Liver (tissue), 9 donors: ENCODE measurements around the gene ZACN. TPM values are rescaled to one million over a fixed set of nuclear protein-coding genes. Genes with fewer than 3 reads are reported as not detected.

Experiments used
- DNase-seq: peaks from one replicate; pipeline ENCODE4 v3.0.0-alpha.2; 2017; ENCODE audit warnings: low spot score
- H3K27ac ChIP-seq, 2 donors: one replicate each; pipeline ENCODE4 v1.7.0; 2013; ENCODE audit warnings: inconsistent platforms in 2 of 2, low read length in 2 of 2, control low read depth in 1 of 2, low read depth in 1 of 2, mild to moderate bottlenecking in 1 of 2
- H3K27me3 ChIP-seq, 4 donors: one replicate each; pipeline versions ENCODE4 v1.6.1 to v1.7.0; 2013; ENCODE audit warnings: low read length in 3 of 4, inconsistent platforms in 1 of 4, mild to moderate bottlenecking in 1 of 4, moderate library complexity in 1 of 4; ENCODE audit not compliant: control insufficient read depth in 4 of 4, insufficient read depth in 4 of 4
- H3K36me3 ChIP-seq, 4 donors: one replicate each; pipeline versions ENCODE4 v1.6.1 to v1.7.0; 2013; ENCODE audit warnings: low read length in 3 of 4, mild to moderate bottlenecking in 3 of 4, low read depth in 1 of 4, moderate library complexity in 1 of 4; ENCODE audit not compliant: control insufficient read depth in 4 of 4, insufficient read depth in 3 of 4
- H3K4me1 ChIP-seq, 4 donors: one replicate each; pipeline versions ENCODE4 v1.6.1 to v1.7.0; 2013; ENCODE audit warnings: low read length in 3 of 4, mild to moderate bottlenecking in 3 of 4, moderate library complexity in 1 of 4; ENCODE audit not compliant: control insufficient read depth in 4 of 4, insufficient read depth in 4 of 4
- H3K4me3 ChIP-seq, 3 donors: one replicate each; pipeline versions ENCODE4 v1.6.1 to v1.7.0; 2013; ENCODE audit warnings: low read length in 3 of 3, control low read depth in 1 of 3, low read depth in 1 of 3, mild to moderate bottlenecking in 1 of 3
- H3K9ac ChIP-seq, 2 donors: one replicate each; pipeline ENCODE4 v1.7.0; 2013; ENCODE audit warnings: low read length in 2 of 2, mild to moderate bottlenecking in 2 of 2, moderate library complexity in 2 of 2, control low read depth in 1 of 2, low read depth in 1 of 2
- H3K9me3 ChIP-seq, 4 donors: one replicate each; pipeline versions ENCODE4 v1.6.1 to v1.7.0; 2013; ENCODE audit warnings: low read length in 3 of 4; ENCODE audit not compliant: control insufficient read depth in 4 of 4
- EGR1 ChIP-seq, 2 donors: IDR thresholded peaks; 2 replicates each; pipeline ENCODE4 v1.6.1; 2016 to 2018; ENCODE audit warnings: antibody characterized with exemption in 2 of 2, low read depth in 2 of 2
- GABPA ChIP-seq, 2 donors: IDR thresholded peaks in 1 of 2; conservative IDR thresholded peaks in 1 of 2; 2 replicates each; pipeline ENCODE4 v1.6.1; 2016; ENCODE audit warnings: antibody characterized with exemption in 2 of 2, mild to moderate bottlenecking in 1 of 2, moderate library complexity in 1 of 2
- HNF4A ChIP-seq, 2 donors: conservative IDR thresholded peaks; 2 replicates each; pipeline ENCODE4 v1.6.1; 2016; ENCODE audit warnings: antibody characterized with exemption in 2 of 2, mild to moderate bottlenecking in 2 of 2
- RAD21 ChIP-seq, 2 donors: IDR thresholded peaks; 2 replicates each; pipeline ENCODE4 v1.6.1; 2016; ENCODE audit warnings: antibody characterized with exemption in 2 of 2, mild to moderate bottlenecking in 2 of 2
- SP1 ChIP-seq: IDR thresholded peaks from 2 replicates; pipeline ENCODE4 v1.6.1; 2018; ENCODE audit warnings: antibody characterized with exemption, mild to moderate bottlenecking
- YY1 ChIP-seq: IDR thresholded peaks from 2 replicates; pipeline ENCODE4 v1.6.1; 2016; ENCODE audit warnings: antibody characterized with exemption, mild to moderate bottlenecking
- WGBS: extraction: QIAGEN DNeasy Blood & Tissue Kit; methylation state at CpG from one replicate; pipeline ENCODE4 v1.1.7; 2013; 5-methylcytosine and 5-hydroxymethylcytosine counted together
- polyA plus RNA-seq, 2 donors: library from polyadenylated mRNA; stranded (reverse) in 1 of 2; unstranded in 1 of 2; fragments of 200-250 nt in 1 of 2; fragments of >200 nt in 1 of 2; fragmentation: Nextera tagmentation in 1 of 2; extraction: Ambion mirVana in 1 of 2; gene quantifications; one replicate each; pipeline versions ENCODE4 v1.2.1 to v1.2.3, GENCODE V29; 2013 to 2015
- total RNA-seq, 2 donors: library from RNA; depleted of rRNA; stranded (reverse); fragments of >200 nt; gene quantifications; one replicate each; pipeline ENCODE4 v1.2.3, GENCODE V29; 2014
- TF ChIP-seq, protein P1 (sequence below): IDR thresholded peaks from 2 replicates; pipeline ENCODE4 v1.6.1; 2016; ENCODE audit warnings: antibody characterized with exemption
- TF ChIP-seq, protein P2 (sequence below): IDR thresholded peaks from 2 replicates; pipeline ENCODE4 v1.6.1; 2016; ENCODE audit warnings: antibody characterized with exemption, mild to moderate bottlenecking
- TF ChIP-seq, protein P3 (sequence below): fragments of 150-350 bp; IDR thresholded peaks from 2 replicates; pipeline ENCODE4 v1.5.1; 2017; ENCODE audit warnings: improper control_type of control experiment, low read depth, low read length; ENCODE audit not compliant: missing input control
- donor health status: healthy.
- donor health status: healthy.
- donor health status: healthy.
- donor health status: healthy.
- donor health status: healthy.

ZACN gene
- total and polyA plus RNA-seq, 4 donors: 0.35 to 1.9 TPM; not detected in 2

DNA sequence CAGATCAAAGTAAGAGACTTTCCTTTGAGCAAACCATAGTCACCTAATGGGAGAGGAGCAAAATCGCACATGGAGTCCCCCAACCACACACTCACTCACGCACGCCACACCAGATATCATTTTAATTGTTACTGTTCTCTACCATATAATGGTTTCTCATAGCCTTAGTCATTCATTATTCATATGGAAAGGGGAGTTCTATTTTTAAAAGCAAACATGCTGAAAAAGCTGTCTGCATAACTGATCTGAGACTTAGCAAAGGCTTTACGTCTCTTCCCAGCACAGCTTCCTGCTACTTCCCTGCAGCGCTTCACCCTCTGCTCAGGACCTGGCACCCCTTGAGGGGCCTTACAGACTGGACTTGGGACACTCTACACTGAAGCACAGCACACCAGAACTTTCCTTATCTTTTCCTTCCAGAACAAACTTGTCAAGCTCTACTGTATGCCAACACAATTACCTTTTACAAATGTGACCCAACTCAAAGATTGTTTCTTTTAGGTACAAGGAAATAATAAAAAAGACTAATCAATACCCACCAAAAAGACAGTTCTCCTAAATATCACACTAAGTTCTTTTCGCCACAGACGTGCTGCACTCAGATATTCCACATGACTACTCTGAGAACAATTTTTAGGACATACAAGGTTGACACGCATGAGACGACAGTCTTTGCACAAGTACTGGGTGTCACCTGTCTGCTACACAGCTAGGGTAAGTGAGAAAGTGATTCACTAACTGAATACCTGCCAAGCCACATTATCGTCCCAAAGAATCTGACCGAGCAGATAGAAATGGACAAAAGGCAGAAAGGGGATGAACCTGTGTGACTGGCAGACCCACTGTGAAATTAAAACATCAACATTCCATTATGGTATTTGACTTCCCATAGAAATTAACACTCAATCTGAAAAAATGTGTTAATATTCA is 28.2 kb upstream of the ZACN start:
- no peak for DNase-seq
- H3K9ac ChIP-seq: no peak overlapping the region
- H3K4me1 ChIP-seq: no peaks in the 10 kb centered on the region
- TF ChIP-seq, protein P1, sequence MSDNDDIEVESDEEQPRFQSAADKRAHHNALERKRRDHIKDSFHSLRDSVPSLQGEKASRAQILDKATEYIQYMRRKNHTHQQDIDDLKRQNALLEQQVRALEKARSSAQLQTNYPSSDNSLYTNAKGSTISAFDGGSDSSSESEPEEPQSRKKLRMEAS: no peak
- TF ChIP-seq EGR1 (IDR thresholded peaks at IDR 0.05; ENCODE audit: low read depth in 2 of 2) (no peak), GABPA (IDR thresholded peaks at IDR 0.05 in 1 of 2, conservative IDR thresholded peaks at IDR 0.05 in 1 of 2) (no peak), HNF4A (conservative IDR thresholded peaks at IDR 0.05) (no peak), RAD21 (IDR thresholded peaks at IDR 0.05) (no peak), YY1 (no peak), SP1 (no peak)
- TF ChIP-seq, protein P2, sequence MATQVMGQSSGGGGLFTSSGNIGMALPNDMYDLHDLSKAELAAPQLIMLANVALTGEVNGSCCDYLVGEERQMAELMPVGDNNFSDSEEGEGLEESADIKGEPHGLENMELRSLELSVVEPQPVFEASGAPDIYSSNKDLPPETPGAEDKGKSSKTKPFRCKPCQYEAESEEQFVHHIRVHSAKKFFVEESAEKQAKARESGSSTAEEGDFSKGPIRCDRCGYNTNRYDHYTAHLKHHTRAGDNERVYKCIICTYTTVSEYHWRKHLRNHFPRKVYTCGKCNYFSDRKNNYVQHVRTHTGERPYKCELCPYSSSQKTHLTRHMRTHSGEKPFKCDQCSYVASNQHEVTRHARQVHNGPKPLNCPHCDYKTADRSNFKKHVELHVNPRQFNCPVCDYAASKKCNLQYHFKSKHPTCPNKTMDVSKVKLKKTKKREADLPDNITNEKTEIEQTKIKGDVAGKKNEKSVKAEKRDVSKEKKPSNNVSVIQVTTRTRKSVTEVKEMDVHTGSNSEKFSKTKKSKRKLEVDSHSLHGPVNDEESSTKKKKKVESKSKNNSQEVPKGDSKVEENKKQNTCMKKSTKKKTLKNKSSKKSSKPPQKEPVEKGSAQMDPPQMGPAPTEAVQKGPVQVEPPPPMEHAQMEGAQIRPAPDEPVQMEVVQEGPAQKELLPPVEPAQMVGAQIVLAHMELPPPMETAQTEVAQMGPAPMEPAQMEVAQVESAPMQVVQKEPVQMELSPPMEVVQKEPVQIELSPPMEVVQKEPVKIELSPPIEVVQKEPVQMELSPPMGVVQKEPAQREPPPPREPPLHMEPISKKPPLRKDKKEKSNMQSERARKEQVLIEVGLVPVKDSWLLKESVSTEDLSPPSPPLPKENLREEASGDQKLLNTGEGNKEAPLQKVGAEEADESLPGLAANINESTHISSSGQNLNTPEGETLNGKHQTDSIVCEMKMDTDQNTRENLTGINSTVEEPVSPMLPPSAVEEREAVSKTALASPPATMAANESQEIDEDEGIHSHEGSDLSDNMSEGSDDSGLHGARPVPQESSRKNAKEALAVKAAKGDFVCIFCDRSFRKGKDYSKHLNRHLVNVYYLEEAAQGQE: no peak
- TF ChIP-seq, protein P3, sequence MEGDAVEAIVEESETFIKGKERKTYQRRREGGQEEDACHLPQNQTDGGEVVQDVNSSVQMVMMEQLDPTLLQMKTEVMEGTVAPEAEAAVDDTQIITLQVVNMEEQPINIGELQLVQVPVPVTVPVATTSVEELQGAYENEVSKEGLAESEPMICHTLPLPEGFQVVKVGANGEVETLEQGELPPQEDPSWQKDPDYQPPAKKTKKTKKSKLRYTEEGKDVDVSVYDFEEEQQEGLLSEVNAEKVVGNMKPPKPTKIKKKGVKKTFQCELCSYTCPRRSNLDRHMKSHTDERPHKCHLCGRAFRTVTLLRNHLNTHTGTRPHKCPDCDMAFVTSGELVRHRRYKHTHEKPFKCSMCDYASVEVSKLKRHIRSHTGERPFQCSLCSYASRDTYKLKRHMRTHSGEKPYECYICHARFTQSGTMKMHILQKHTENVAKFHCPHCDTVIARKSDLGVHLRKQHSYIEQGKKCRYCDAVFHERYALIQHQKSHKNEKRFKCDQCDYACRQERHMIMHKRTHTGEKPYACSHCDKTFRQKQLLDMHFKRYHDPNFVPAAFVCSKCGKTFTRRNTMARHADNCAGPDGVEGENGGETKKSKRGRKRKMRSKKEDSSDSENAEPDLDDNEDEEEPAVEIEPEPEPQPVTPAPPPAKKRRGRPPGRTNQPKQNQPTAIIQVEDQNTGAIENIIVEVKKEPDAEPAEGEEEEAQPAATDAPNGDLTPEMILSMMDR: no peak
- no peaks in the 10 kb centered on the region for H3K27me3 ChIP-seq
- no peak overlapping the region for H3K27ac ChIP-seq
- peaks cover 19 to 76% (median 52%) of the 10 kb centered on the region in 4 donors for H3K36me3 ChIP-seq
- 93% methylated on average over 11 of the region's 11 CpGs for WGBS
- no peak overlapping the region for H3K4me3 ChIP-seq
- no peaks in the 10 kb centered on the region for H3K9me3 ChIP-seq

DNA sequence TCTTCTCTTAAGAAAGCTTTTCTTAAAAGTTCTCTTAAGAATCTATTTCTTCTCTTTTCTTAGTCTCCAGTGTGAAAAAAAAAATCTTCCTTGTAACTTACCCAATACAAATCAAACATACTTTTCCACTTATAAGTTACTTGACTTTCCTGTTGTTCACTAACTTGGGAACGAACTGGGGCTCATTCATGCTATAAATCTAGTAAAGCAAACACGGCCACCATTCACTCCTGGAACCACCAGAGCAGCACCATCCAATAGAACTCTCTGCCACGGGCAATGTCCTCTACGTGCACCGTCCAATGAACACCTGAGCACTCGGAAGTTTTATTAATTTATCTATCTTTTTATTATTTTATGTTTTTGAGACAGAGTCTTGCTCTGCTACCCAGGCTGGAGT is 27.4 kb upstream of the ZACN start:
- no peak for TF ChIP-seq RAD21 (IDR thresholded peaks at IDR 0.05)
- TF ChIP-seq, protein P3: no peak
- 87% methylated on average over 6 of the region's 6 CpGs for WGBS

More for the DNA sequence above, 27.4 kb upstream of the ZACN start:
- no peaks in the 10 kb centered on the region for H3K9me3 ChIP-seq
- H3K27me3 ChIP-seq: no peaks in the 10 kb centered on the region
- H3K4me3 ChIP-seq: no peak overlapping the region
- no peak overlapping the region for H3K27ac ChIP-seq
- no peaks in the 10 kb centered on the region for H3K4me1 ChIP-seq
- H3K9ac ChIP-seq: no peak overlapping the region
- peaks cover 19 to 77% (median 53%) of the 10 kb centered on the region in 4 donors for H3K36me3 ChIP-seq
- DNase-seq: no peak
